ENCODE data around the gene SLC6A1. TPM values are rescaled to one million over a fixed set of nuclear protein-coding genes. Genes with fewer than 3 reads are reported as not detected.

Gene SLC6A1
- total and polyA plus RNA-seq, 4 donors, result 16.0 to 71.9 (median 33.8) TPM

GRCh38 chr3:10960255-10960654 is 32.3 kb upstream of the SLC6A1 start:
- peaks cover 0 to 5% (median 0%) of the 10 kb centered on the region in 4 donors for H3K27me3 ChIP-seq (ENCODE audit: control insufficient read depth in 4 of 4, insufficient read depth in 4 of 4, low read length in 3 of 4)
- 93% methylated on average over 6 of the region's 6 CpGs for WGBS
- no peaks in the 10 kb centered on the region for H3K4me1 ChIP-seq (ENCODE audit: control insufficient read depth in 4 of 4, insufficient read depth in 4 of 4, low read length in 3 of 4)
- no peaks in the 10 kb centered on the region for H3K36me3 ChIP-seq (ENCODE audit: control insufficient read depth in 4 of 4, insufficient read depth in 3 of 4, low read depth in 1 of 4, low read length in 3 of 4)
- H3K27ac ChIP-seq (ENCODE audit: low read depth in 1 of 2, low read length in 2 of 2), result no peak overlapping the region
- H3K9me3 ChIP-seq (ENCODE audit: control insufficient read depth in 4 of 4, low read length in 3 of 4), result no peaks in the 10 kb centered on the region
- no peak for DNase-seq (ENCODE audit: low spot score)
- H3K4me3 ChIP-seq (ENCODE audit: low read depth in 1 of 3, low read length in 3 of 3), result no peak overlapping the region
- TF ChIP-seq RAD21 (IDR thresholded peaks at IDR 0.05), result no peak
- no peak for TF ChIP-seq ZBTB33 (IDR thresholded peaks at IDR 0.05)
- no peak for TF ChIP-seq RXRA (IDR thresholded peaks at IDR 0.05)
- TF ChIP-seq FOXA1 (IDR thresholded peaks at IDR 0.05), result no peak
- no peak for TF ChIP-seq TAF1 (conservative IDR thresholded peaks at IDR 0.05)
- no peak for TF ChIP-seq JUND (IDR thresholded peaks at IDR 0.05)
- no peak overlapping the region for H3K9ac ChIP-seq (ENCODE audit: low read depth in 1 of 2, low read length in 2 of 2)

GRCh38 chr3:10961921-10962320 is 30.6 kb upstream of the SLC6A1 start:
- no peak overlapping the region for H3K9ac ChIP-seq (ENCODE audit: low read depth in 1 of 2, low read length in 2 of 2)
- H3K4me1 ChIP-seq (ENCODE audit: control insufficient read depth in 4 of 4, insufficient read depth in 4 of 4, low read length in 3 of 4), result no peaks in the 10 kb centered on the region
- no peaks in the 10 kb centered on the region for H3K36me3 ChIP-seq (ENCODE audit: control insufficient read depth in 4 of 4, insufficient read depth in 3 of 4, low read depth in 1 of 4, low read length in 3 of 4)
- 84% methylated on average over 2 of the region's 2 CpGs for WGBS
- H3K27me3 ChIP-seq (ENCODE audit: control insufficient read depth in 4 of 4, insufficient read depth in 4 of 4, low read length in 3 of 4), result peaks cover 0 to 5% (median 0%) of the 10 kb centered on the region in 4 donors
- H3K27ac ChIP-seq (ENCODE audit: low read depth in 1 of 2, low read length in 2 of 2), result no peak overlapping the region
- no peak for DNase-seq (ENCODE audit: low spot score)
- no peaks in the 10 kb centered on the region for H3K9me3 ChIP-seq (ENCODE audit: control insufficient read depth in 4 of 4, low read length in 3 of 4)
- no peak overlapping the region for H3K4me3 ChIP-seq (ENCODE audit: low read depth in 1 of 3, low read length in 3 of 3)
- TF ChIP-seq FOXA2 (IDR thresholded peaks at IDR 0.05), result no peak
- no peak for TF ChIP-seq TAF1 (conservative IDR thresholded peaks at IDR 0.05)
- no peak for TF ChIP-seq JUND (IDR thresholded peaks at IDR 0.05)
- no peak for TF ChIP-seq REST (IDR thresholded peaks at IDR 0.05)
- no peak for TF ChIP-seq HNF4A (conservative IDR thresholded peaks at IDR 0.05)
- no peak for TF ChIP-seq SP1 (IDR thresholded peaks at IDR 0.05)
- TF ChIP-seq ZBTB33 (IDR thresholded peaks at IDR 0.05), result no peak
- no peak for TF ChIP-seq NR2F2 (IDR thresholded peaks at IDR 0.05)
- no peak for TF ChIP-seq RXRA (IDR thresholded peaks at IDR 0.05)
- no peak for TF ChIP-seq HNF4G (IDR thresholded peaks at IDR 0.05)

Data from liver (tissue), 9 donors.